ENCODE data around the gene RILP. TPM values are rescaled to one million over a fixed set of nuclear protein-coding genes. Genes with fewer than 3 reads are reported as not detected.

The RILP gene
- total and polyA plus RNA-seq, 2 of the 4 experiments (the other 2 are of a cell fraction) = 3.9 to 6.0 TPM

DNA sequence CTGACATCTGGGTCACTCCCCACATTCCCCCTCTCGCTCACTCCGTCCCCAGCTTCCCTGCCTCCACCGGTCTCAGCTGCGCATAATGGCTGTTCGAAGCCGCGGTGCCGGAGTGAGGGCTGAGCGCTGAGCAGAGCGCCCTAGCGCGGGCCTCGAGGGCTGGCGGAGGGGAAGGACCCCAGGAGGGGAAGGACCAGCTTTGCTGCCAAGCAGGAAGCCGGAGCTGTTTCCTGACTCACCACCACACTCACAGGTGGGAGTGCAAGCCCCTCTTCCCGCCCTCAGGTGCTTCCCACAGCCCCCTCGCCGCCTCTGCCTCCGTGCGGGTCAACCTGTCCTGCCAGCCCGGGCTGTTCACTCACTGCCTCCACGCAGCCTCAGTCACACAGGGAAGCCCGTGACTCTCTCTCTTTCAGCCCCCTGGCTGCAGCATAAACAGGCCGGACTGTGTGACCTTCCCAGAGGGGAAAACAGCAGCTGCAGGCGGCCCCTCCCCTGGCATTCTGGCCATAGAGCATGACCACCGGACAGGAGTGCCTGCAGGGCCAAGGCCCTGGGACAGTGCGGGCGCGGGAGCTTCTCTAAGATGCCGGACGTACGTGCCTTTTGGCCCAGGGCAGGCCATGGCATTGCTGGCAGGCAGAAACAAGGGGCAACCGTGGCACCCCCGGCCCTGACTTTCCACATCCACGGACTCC is 44.7 kb downstream of the RILP start:
- no peak overlapping the region for H2AFZ ChIP-seq (replicated peaks; ENCODE audit: low read length, poor library complexity)

More for the DNA sequence above, 44.7 kb downstream of the RILP start:
- Histone ChIP-seq H4K91ac (ENCODE audit: insufficient read depth, low read depth, low read length) (no peak overlapping the region), H3K36me3 (ENCODE audit: control insufficient read depth, insufficient read depth, low read length) (no peaks in the 10 kb centered on the region), H3K9me3 (ENCODE audit: control insufficient read depth, insufficient read depth, low read length) (peaks cover 8% of the 10 kb centered on the region; the same call in 1 of the 2 replicates), H2BK120ac (ENCODE audit: low read depth, low read length) (no peak overlapping the region), H3K56ac (ENCODE audit: extremely low read depth, insufficient read depth, low read length) (no peak overlapping the region), H3K4ac (ENCODE audit: low read depth, low read length) (no peak overlapping the region), H3K9ac (ENCODE audit: low read depth, low read length) (no peak overlapping the region), H4K5ac (ENCODE audit: low read depth, low read length) (no peak overlapping the region), H4K8ac (ENCODE audit: low read depth in 2 of 2, low read length in 2 of 2) (no peak overlapping the region), H3K79me1 (ENCODE audit: low read depth in 1 of 2, low read length in 2 of 2) (no peaks in the 10 kb centered on the region), H2BK20ac (ENCODE audit: low read depth, low read length) (no peak overlapping the region), H3K9me1 (ENCODE audit: insufficient read depth, low read length) (no peaks in the 10 kb centered on the region; the same call in 1 of the 2 replicates), H3K4me1 (ENCODE audit: control insufficient read depth, insufficient read depth, low read length) (peaks cover 6% of the 10 kb centered on the region; the same call in 1 of the 2 replicates), H2BK5ac (ENCODE audit: low read depth, low read length, poor library complexity, severe bottlenecking) (no peak overlapping the region), H3K4me2 (ENCODE audit: low read depth, low read length) (no peak overlapping the region), H2AK5ac (ENCODE audit: low read depth, low read length) (no peak overlapping the region), H3K18ac (ENCODE audit: low read depth, low read length) (no peak overlapping the region), H3K4me3 (ENCODE audit: insufficient read depth, low read depth, low read length) (no peak overlapping the region), H3K27ac (ENCODE audit: insufficient read depth, low read length) (no peak overlapping the region), H4K20me1 (ENCODE audit: insufficient read depth, low read length) (no peaks in the 10 kb centered on the region; the same call in 1 of the 2 replicates), H3K23ac (ENCODE audit: low read depth, low read length) (no peak overlapping the region), H2BK15ac (ENCODE audit: low read depth, low read length) (no peak overlapping the region), H2AK9ac (replicated peaks; ENCODE audit: low read depth, low read length, poor library complexity) (no peak overlapping the region), H3K27me3 (ENCODE audit: control insufficient read depth, insufficient read depth, low read length) (no peaks in the 10 kb centered on the region), H3K14ac (replicated peaks; ENCODE audit: low read depth, low read length) (no peak overlapping the region)
- in situ Hi-C loops (cut with MboI; ENCODE audit: low sequenced_read_pairs) (no loop called here), intact Hi-C loops (cut with micrococcal nuclease) (no loop called here), dilution Hi-C loops (cut with HindIII; ENCODE audit: low sequenced_read_pairs, unreplicated experiment) (no loop called here)
- ATAC-seq (ENCODE audit: low read depth) = no peak
- POLR2A ChIA-PET (ENCODE audit: unreplicated experiment) = no interaction called here
- CTCF ChIA-PET = no interaction called here
- no TSS peak for BruUV-seq (replicated peaks)
- DNase-seq = no peak
- WGBS, 2 experiments (ENCODE audit: extremely low coverage in 2 of 2, insufficient read length in 1 of 2) = 66% methylated on average over 15 of the region's 35 CpGs; no CpG with 5 or more reads in 1 of the 2 experiments
- TF ChIP-seq RFX5 (IDR thresholded peaks at IDR 0.05; ENCODE audit: low read depth, low read length) = no peak
- no peak for TF ChIP-seq FOS (IDR thresholded peaks at IDR 0.05; ENCODE audit: low read depth, low read length)

All from IMR-90 (cell line).